Stimulated activated naive CD4-positive, alpha-beta T cell (primary cell): ENCODE data around the gene CORIN.
"Not testable (repeated sequence)": the region's sequence is repeated elsewhere in the genome, so short reads cannot be mapped to it uniquely, and the experiment has no call there.

Source experiments
- DNase-seq, 6 experiments: peaks; one replicate each; lab custom pipeline; 2025; lab: John Stamatoyannopoulos, UW

Gene CORIN

DNA sequence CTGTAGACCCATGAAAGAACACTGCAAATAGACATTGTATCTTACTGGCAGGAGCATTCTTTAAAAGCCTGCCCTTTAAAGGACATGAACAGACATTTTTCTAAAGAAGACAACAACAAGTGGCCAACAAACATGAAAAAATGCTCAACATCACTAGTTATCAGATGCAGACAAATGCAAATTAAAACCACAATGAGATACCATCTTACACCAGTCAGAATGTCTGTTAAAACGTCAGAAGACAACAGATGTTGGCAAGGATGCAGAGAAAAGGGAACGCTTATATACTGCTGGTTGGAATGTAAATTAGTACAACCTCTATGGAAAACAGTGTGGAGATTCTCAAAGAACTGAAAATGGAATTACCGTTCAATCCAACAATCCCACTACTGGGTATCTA, 275.6 kb downstream of the CORIN start:
- DNase-seq: no peak

DNA sequence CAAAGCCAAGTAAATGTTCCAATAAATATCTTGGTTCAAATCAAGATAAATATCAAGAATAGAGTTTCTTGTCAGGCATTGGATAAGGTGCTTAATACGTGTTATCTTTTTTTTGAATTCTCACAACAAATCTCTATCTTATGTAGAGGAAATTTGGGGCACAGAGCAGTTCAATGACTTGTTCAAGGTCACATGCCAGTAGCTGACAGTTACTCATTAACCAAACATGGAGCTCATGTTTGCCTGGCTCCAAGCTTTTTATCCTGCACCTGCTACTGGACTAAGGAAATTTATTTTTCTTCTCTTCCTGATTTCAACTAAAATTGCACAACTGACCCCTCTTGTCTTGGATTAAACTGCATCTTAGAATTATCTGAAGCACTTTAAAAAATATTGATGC, 276.5 kb downstream of the CORIN start:
- DNase-seq: no peak

DNA sequence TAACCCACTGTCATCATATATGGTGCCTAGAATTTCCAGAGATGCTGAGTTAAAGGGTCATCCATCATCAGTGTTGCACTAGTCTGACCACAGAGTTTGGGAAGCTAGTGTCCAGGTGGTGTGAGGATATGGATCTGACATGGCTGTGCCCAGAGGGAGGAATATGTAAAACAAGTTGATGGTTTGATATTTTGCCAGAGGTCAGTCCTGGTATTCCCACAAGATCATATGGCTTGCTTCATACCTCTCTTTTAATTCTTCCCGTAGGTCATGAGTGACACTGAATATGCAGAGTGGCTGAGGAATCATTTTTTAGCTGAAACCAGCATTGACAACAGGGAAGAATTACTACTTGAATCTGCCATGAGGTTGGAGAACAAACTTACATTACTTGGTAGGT, 277.2 kb downstream of the CORIN start:
- no peak for DNase-seq

DNA sequence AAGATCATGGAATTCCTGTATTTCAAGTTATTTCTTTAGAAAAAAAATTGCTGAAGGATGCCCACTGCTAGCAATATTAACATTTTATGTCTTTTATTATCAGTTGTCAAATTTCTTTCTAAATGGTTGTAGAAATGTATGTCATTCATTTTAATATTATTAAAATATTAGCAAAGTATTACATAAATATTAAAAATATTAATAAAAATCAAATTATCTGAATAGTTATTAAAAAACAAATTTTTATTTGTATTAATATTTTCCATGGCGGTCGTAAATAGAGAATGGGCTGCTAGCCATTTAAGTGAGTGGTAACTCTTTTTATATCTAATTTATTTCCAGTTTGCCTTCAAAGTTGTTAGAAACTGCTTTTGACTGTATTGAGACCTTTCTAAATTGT, 280.6 kb downstream of the CORIN start:
- DNase-seq: no peak

DNA sequence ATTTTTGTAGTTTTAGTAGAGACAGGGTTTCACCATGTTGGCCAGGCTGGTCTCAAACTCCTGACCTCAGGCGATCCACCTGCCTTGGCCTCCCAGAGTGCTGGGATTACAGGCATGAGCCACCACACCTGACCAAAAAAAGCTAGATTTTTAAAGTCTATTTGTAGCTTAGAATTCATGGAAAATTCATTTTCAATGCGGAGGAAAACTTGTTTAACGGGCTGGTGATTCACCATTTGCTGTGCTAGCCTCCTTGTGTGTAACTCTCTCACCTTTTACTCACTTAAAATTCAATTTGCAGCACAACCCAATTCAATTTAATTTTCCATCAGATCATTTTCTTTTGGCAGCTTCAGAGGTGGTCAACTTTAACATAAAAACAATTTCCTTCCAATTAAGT, 281.9 kb downstream of the CORIN start:
- DNase-seq: not testable (repeated sequence)

DNA sequence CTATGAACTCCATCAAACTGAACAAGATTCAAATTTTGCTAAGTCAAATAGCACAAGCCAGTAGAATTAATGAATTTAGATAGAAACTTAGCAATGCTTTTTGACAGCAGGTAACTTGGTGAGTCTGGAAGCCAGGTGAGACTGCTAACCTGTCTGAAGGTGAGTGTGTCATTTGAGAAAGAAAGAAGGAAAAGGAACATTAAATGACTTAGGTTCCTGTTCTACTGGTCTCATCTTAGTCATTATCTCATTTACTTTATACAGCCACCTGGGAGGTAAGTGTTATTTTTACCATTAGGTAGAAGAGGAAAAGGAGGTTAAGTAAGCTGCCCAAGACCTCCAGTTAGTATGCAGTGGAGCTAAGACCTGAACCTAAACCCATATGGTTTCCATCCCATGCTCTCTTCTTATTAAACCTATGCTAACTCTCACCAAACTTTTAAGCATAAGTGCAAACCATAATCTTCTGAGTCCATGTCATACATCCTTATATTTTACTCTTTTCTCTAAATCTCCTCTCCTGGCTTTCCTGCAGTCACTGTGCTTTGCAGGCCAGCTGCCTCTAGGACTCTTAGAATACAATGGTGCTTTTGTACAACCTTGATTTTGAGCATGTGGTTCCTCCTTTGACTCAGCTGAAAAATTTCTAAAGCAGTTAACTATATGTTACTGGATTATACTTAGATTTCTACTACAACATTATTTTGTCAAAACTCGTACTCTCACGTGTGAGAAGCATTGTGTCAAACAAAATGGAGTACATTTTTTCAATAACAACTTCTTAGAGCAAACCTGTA, 284.3 kb downstream of the CORIN start:
- no peak for DNase-seq

DNA sequence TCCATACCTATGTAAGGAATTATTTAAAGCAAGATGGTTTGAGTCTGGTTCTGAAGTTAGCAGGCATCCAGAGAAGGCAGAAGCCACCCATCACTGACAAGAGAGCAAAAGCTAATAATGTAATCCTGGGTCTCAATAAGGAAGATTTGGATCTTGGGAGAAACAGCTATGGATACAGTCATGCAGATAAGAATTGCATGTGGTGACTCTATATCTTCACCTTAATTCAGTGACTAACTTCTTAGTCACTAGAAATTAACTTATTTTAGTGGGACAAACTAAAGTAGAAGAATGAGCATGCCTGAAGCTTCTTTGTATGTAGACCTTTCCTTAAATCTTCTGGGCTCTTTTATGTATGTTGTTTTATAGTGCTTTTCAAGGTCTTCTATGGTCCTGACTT, 286.2 kb downstream of the CORIN start:
- DNase-seq: no peak

DNA sequence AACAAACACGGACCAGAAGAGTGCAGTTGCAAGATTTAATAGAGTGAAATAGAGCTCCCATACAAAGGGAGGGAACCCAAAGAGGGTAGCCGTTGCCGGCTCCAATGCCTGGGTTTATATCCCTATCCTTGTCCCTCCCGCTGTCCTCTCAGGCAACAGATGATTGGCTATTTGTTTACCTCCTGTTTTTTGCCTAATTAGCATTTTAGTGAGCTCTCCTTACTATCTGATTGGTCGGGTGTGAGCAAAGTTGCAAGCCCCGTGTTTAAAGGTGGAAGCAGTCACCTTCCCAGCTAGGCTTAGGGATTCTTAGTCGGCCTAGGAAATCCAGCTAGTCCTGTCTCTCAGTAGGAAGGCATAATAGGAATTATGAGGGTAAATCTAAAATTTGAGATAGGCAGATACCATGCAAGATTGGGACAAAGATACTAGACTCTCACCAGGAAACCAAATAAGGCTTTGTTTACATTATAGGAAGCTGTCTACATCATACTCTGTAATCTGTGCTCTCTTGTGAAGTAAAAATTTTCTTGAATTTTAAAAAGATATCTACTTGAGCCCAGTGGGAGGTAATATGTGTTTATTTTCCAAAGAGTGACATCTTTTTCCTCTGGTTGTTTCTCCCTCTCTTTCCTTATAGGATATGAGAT, 286.8 kb downstream of the CORIN start:
- no peak for DNase-seq

DNA sequence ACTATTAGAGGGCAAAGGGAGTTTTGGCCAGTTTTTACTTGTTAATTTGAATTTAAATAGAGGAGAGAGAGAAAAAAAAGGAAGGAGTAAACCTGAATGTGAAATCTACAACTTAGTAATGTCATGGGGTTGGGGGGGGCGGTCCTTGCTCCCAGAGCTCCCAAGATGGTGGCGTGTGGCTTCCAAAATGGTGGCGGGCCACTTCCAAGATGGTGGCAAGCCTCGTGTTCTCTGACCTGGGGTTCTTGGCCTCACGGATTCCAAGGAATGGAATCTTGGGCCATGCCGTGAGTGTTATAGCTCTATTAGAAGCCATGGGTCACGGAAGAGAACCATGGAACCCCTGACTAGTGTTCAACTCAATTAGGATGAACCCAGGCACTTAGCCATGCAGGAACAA, 287.5 kb downstream of the CORIN start:
- DNase-seq: not testable (repeated sequence)
